GM18498 (cell line): ENCODE data around the gene CYP2S1.
"Not testable (repeated sequence)": the region's sequence is repeated elsewhere in the genome, so short reads cannot be mapped to it uniquely, and the experiment has no call there.

Experiments used
- ATAC-seq: cut with Tn5 transposase; IDR thresholded peaks from one replicate; pipeline ENCODE4 v1.9.1; 2021; ENCODE audit warnings: mild to moderate bottlenecking, moderate library complexity; ENCODE audit not compliant: unreplicated experiment

CYP2S1 gene

DNA sequence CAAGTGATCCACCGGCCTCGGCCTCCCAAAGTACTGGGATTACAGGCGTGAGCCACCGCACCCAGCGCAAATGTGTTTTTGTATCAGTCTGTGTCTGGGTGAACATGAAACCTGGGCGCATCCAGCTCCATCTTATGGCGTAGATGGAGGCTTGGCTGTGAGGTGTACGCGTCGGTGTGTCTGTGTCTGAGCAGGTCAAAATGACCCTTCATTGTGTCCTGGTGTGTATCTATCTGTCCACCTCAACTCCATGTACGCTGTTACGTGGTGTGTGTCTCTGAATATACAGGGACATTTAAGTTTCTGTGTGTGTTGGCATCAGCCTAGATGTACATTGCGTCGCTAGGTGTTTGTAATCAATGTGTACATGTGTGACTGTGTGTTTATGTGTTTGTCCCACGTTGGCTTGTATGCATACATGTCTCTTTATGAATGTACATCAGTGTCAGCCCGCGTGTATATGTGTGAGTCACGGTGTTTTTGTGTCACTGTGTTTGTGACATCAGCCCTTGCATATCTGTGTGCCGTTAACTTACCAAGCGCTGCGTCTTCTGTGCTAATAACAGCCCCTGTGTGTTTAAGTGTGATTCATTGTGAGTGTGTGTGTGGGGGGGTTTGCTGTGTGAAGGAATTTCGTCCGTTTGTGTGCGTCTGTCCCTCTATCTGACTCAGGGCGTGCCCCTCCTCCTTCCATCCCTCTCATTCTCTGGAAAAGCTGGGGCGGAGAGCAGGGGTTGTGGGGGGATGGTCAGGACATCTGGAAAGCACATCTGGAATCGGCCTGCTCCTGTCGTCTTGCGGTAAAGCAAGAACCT, 32.4 kb downstream of the CYP2S1 start:
- no peak for ATAC-seq

GRCh38 chr19:41226053-41226873, 33.2 kb downstream of the CYP2S1 start:
- ATAC-seq, result no peak

DNA sequence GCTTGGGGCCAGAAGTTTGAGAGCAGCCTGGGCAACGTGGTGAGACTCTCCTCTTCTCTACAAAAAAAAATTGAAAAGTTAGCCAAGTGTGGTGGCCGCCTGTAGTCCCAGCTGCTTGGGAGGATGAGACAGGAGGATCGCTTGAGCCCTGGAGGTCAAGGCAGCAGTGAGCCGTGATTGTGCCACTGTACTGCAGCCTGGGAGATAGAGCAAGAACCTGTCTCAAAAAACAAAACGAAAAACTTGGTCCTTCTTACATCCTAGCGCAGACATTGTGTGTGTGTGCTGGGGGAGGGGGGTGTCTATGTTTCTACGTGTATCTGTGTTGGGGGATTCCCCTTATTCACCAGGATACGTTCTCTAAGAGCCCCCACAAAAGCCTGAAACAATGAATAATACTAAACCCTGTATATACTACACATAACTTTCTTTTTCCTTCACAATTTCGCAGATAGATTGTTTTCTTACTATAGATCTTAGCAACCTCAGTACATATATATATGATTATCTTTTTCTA, 33.9 kb downstream of the CYP2S1 start:
- no peak for ATAC-seq

- ATAC-seq, result no peak
These were observed 35.5 kb downstream of the CYP2S1 start for GRCh38 chr19:41228486-41228885.

DNA sequence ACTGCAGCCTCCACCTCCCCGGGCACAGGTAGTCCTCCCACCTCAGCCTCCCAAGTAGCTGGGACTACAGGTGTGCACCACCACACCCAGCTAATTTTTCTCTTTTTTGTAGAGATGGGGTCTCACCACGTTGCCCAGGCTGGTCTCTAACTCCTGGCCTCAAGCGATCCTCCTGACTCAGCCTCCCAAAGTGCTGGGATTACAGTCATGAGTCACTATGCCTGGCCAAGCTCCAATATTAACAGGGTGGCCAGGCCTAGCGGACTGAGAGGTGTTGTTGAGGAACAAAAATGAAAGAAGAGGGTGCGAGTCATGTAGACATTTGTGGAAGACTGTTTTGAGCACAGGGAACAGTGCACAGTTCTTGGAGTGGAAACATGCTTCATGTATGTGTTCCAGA, 36.3 kb downstream of the CYP2S1 start:
- not testable (repeated sequence) for ATAC-seq

GRCh38 chr19:41230067-41230857, 37.2 kb downstream of the CYP2S1 start:
- ATAC-seq, result no peak

DNA sequence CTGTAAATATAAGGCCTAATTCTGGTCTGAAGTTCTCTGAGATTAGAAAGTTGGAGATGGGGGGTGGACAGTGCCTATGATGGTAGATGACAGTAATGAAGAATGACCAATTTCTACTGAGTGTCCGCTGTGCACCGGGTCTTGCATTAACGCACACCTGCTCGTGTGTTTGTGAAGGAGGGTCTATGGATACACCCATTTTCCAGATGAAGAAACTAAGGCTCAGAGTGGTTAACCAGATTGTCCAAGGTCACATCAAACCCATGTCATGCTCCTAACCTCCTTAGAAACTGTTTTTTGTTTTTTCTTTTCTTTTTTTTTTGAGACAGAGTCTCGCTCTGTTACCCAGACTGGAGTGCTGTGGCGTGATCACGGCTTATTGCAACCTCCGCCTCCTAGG, 39.7 kb downstream of the CYP2S1 start:
- ATAC-seq, result no peak

DNA sequence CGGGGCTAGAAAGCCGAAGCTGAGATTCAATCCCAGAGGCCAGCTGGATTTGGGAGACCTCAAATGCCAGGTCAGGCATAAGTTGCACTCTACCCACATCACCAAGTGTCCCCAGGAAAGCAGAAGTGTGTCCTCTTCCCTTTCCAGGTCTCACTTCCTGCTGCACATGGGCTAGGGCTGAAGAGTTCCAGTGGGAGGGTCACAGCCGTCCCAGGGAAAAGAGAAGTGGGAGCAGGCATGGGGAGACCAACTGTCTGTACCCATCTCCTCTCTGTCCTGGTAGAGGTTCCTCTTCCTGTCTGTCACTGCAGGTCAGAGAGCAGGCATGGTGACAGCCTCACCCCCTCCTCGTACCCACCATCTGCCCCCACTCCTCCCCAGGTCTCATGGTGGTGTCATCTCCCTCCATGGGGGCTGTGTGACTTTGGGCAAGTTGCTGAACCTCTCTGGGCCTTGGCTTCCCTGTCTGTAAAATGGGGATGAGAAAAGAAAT, 40.8 kb downstream of the CYP2S1 start:
- no peak for ATAC-seq

GRCh38 chr19:41234512-41235168, 41.6 kb downstream of the CYP2S1 start:
- no peak for ATAC-seq

DNA sequence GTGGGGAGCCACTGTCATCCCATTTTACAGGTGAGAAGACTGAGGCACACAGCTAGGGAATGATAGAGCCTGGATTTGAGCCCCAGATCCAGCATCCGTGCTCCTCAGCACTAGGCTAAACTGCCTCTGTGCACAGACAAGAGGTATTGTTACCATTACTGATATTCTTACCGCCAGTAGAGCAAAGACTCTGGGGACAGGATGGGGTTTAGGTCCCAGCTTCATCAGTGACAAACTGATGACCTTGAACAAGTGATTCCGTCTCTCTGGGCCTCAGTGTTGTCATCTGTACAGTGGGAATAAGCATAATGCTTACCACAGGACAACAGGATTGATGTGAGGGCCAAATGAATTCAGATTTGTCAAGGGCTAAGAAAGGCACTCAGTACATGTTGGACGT, 42.5 kb downstream of the CYP2S1 start:
- ATAC-seq, result no peak

- no peak for ATAC-seq
These were observed 45.2 kb downstream of the CYP2S1 start for GRCh38 chr19:41238244-41238643.

DNA sequence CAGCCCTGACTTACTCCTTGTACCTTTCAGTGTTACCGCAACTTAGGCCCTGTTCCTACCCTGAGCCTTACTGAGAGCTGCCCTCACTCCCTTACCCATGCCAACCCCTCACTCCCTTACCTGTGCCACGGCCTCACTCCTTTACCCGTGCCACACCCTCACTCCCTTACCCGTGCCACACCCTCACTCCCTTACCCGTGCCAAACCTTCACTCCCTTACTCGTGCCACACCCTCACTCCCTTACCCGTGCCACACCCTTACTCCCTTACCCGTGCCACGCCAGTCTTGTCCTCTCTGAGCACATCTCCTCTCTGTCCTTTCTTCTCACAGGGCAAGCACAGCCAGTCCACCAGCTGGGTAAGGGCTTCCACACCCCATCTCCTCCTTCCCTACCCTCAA, 46.3 kb downstream of the CYP2S1 start:
- ATAC-seq, result no peak

DNA sequence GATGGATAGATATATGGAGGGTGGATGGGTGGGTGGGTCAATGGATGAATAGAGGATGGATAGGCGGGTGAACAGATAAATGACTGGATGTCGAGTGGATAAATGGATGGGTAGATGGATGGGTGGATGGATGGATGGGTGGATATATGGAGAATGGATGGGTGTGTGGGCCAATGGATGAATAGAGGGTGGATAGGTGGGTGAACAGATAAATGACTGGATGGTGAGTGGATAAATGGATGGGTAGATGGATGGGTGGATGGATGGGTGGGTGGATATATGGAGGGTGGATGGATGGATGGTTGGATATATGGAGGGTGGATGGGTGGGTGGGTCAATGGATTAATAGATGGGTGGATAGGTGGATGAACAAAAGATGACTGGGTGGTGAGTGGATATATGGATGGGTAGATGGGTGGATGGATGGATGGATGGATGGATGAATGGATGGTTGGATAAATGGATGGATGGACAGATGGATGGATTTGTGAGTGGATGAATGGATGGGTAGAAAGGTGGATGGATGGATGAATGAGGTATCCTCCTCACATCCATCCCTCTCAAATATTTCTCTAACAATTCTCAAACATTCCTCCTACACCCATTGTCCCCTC, 47.0 kb downstream of the CYP2S1 start:
- ATAC-seq, result no peak

DNA sequence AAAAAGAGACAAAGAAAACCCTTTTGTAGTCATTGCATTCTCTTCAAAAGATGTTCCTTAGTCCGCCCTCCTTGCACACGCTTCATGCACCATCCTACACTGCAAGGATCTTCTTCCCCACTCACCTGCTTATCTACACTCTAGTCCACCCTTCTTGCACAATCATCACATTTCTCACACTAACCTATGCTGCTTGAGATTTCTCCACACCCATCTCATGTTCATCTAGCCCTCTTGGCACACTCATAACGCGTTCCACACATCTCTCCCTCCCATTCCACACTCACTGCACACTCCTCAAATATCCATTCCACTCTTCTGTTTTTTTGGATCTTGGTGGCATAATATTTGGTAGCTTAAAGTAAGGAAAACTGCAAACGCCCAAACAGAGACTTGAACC, 48.8 kb downstream of the CYP2S1 start:
- ATAC-seq, result no peak

- no peak for ATAC-seq
These were observed 51.1 kb downstream of the CYP2S1 start for GRCh38 chr19:41244117-41244516.

GRCh38 chr19:41245843-41246242, 52.8 kb downstream of the CYP2S1 start:
- ATAC-seq, result no peak

GRCh38 chr19:41248895-41249294, 55.9 kb downstream of the CYP2S1 start:
- ATAC-seq, result no peak

DNA sequence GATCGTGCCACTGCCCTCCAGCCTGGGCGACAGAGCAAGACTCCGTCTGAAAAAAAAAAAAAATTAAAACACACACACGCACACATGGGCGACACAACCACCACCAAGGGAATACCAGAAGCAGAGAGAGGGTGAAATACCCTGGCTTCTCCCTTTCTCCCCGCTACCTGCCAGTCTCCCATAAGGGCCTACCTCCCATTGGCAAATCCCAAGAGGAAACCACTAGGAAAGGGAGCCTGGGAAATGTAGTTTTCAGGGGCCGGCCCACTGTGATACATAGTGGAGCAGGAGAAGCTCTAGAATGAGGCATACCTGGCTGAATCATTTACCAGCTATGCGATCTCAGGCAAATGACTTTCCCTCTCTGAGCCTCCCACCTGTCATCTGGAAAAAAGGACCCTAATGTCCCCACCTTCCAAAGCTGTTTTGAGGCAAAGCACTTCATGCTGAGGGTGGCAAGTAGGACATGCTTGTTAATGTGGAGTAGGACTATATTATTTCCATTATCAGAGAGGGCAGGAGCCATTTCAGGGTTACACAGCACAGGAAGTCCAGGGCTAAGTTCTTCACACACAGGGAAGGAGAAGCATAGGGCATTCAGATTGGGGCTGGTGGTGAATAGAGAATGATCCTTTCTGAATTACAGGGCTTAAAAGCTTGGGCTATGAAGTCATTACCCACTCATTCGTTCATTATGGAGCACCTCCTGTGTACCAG, 56.8 kb downstream of the CYP2S1 start:
- no peak for ATAC-seq

GRCh38 chr19:41253660-41254059, 60.6 kb downstream of the CYP2S1 start:
- ATAC-seq, result no peak
